Endothelial cell (in vitro differentiated cells): Measurements from ENCODE around the gene SCD5. TPM values are rescaled to one million over a fixed set of nuclear protein-coding genes. Genes with fewer than 3 reads are reported as not detected.

Experiments
- DNase-seq: peaks from one replicate; pipeline ENCODE4 v3.0.0; 2021; ENCODE audit warnings: low spot score
- H3K27ac Mint-ChIP-seq: one replicate; pipeline ENCODE4 v1.8.0; 2021; ENCODE audit warnings: mixed read lengths, inconsistent platforms; ENCODE audit not compliant: unreplicated experiment
- H3K27me3 Mint-ChIP-seq: one replicate; pipeline ENCODE4 v1.8.0; 2021; ENCODE audit warnings: mild to moderate bottlenecking, moderate library complexity, mixed read lengths, inconsistent platforms; ENCODE audit not compliant: unreplicated experiment
- H3K36me3 Mint-ChIP-seq: one replicate; pipeline ENCODE4 v1.8.0; 2021; ENCODE audit warnings: mild to moderate bottlenecking, low read depth, mixed read lengths, inconsistent platforms; ENCODE audit not compliant: unreplicated experiment
- H3K4me1 Mint-ChIP-seq: one replicate; pipeline ENCODE4 v1.8.0; 2021; ENCODE audit warnings: mild to moderate bottlenecking, mixed read lengths, inconsistent platforms; ENCODE audit not compliant: unreplicated experiment
- H3K4me3 Mint-ChIP-seq: one replicate; pipeline ENCODE4 v1.8.0; 2021; ENCODE audit warnings: mild to moderate bottlenecking, mixed read lengths, inconsistent platforms; ENCODE audit not compliant: unreplicated experiment
- H3K9me3 Mint-ChIP-seq: one replicate; pipeline ENCODE4 v1.8.0; 2021; ENCODE audit warnings: mixed read lengths, inconsistent platforms; ENCODE audit not compliant: unreplicated experiment
- total RNA-seq: library from RNA; stranded (reverse); fragmentation: NEBNext Ultra II Directional; extraction: Animal tissue kit (Norgen Biotek cat#: 25700); gene quantifications from one replicate; pipeline ENCODE4 v1.2.1, GENCODE V29; 2021; ENCODE audit not compliant: unreplicated experiment
- TF ChIP-seq, protein P1 (sequence below): fragments of 200-600 bp; sonication (generic); IDR thresholded peaks from one replicate; pipeline ENCODE4 v1.5.0; 2021; ENCODE audit warnings: antibody characterized with exemption; ENCODE audit not compliant: unreplicated experiment

SCD5 gene
- total RNA-seq, 1 donor from 2014 or later: 0.38 TPM

DNA sequence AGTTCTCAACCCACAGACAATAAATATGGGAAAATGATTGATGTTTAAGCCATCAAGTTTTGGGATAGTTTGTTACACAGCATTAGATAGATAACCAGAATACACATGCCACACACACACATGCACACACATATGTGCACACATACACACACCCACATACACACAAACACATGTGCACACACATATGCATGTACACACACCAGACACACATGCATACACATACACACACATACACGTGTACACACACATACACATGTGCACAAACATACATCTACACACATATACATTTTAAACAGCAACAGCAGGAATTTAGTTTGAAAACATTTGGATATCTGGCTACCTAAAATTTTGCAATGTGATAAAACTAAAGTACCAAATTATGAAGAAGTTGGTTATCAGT lies 194.1 kb downstream of the SCD5 start:
- no peak overlapping the region for H3K4me3 Mint-ChIP-seq
- DNase-seq: no peak
- H3K27me3 Mint-ChIP-seq: peaks cover 5% of the 10 kb centered on the region
- H3K27ac Mint-ChIP-seq: no peak overlapping the region
- H3K9me3 Mint-ChIP-seq: no peaks in the 10 kb centered on the region
- no peaks in the 10 kb centered on the region for H3K36me3 Mint-ChIP-seq
- H3K4me1 Mint-ChIP-seq: peaks cover 4% of the 10 kb centered on the region
- TF ChIP-seq, protein P1, sequence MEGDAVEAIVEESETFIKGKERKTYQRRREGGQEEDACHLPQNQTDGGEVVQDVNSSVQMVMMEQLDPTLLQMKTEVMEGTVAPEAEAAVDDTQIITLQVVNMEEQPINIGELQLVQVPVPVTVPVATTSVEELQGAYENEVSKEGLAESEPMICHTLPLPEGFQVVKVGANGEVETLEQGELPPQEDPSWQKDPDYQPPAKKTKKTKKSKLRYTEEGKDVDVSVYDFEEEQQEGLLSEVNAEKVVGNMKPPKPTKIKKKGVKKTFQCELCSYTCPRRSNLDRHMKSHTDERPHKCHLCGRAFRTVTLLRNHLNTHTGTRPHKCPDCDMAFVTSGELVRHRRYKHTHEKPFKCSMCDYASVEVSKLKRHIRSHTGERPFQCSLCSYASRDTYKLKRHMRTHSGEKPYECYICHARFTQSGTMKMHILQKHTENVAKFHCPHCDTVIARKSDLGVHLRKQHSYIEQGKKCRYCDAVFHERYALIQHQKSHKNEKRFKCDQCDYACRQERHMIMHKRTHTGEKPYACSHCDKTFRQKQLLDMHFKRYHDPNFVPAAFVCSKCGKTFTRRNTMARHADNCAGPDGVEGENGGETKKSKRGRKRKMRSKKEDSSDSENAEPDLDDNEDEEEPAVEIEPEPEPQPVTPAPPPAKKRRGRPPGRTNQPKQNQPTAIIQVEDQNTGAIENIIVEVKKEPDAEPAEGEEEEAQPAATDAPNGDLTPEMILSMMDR: no peak

DNA sequence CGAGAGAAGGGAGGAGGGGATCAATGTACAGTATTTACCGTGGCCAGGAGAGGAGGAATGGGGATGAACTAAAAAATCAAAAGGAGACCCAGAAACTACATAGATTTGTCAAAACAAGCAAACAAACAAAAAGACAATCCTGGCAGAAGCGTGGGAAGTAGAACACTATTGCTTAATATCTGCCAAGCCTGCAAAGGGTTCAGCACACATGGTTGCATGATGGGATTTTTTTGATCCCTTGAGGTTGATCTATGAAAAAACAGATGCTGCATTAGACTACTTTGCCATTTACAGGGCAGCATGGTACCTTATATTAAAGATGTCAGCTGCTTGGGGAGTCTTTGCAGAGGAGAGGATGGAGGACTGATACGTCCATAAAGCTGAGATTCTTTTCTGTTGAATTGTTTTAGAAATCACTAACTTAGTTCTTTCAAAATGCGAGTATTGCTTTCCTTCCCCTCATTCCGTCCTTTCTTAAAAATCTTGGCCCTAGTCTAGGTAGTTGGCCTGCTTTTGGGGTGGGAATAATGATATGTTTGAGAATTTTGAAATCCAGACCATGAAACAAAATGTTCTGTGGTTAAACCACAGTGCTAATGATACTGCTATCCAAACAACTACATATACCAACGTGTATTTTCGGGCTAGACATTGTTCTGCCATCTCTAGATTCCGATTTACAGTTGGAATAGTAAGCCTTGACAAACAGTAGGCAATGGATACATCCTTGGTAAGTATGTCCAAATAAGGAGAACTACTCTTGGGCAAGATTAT lies 197.2 kb downstream of the SCD5 start:
- H3K36me3 Mint-ChIP-seq: no peaks in the 10 kb centered on the region
- TF ChIP-seq, protein P1: no peak
- peaks cover 5% of the 10 kb centered on the region for H3K27me3 Mint-ChIP-seq
- no peak for DNase-seq
- no peak overlapping the region for H3K27ac Mint-ChIP-seq
- no peaks in the 10 kb centered on the region for H3K9me3 Mint-ChIP-seq
- peaks cover 10% of the 10 kb centered on the region for H3K4me1 Mint-ChIP-seq
- H3K4me3 Mint-ChIP-seq: no peak overlapping the region

DNA sequence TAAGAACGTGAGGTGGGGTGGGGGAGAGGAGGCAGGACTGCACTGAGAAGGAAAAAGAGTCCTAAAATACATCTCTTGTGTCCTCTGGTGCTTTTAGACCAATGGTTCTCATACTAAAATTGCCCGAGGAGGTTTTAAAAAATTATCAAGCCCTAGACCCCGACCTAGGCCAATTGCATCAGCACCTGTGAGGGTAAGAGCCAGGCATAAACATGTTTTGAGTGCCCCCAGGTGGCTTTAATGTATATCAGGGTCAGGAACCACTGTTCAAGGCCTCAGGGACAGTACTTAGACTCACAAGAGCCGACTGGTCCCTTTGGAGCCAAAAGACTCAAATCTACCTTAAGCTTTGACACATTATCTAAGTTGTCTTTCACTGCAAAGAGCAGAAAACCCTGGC lies 199.3 kb downstream of the SCD5 start:
- Mint-ChIP-seq H3K9me3 (no peaks in the 10 kb centered on the region), H3K27ac (no peak overlapping the region), H3K27me3 (peaks cover 2% of the 10 kb centered on the region), H3K36me3 (no peaks in the 10 kb centered on the region), H3K4me3 (no peak overlapping the region), H3K4me1 (peaks cover 10% of the 10 kb centered on the region)
- no peak for DNase-seq
- TF ChIP-seq, protein P1: no peak

DNA sequence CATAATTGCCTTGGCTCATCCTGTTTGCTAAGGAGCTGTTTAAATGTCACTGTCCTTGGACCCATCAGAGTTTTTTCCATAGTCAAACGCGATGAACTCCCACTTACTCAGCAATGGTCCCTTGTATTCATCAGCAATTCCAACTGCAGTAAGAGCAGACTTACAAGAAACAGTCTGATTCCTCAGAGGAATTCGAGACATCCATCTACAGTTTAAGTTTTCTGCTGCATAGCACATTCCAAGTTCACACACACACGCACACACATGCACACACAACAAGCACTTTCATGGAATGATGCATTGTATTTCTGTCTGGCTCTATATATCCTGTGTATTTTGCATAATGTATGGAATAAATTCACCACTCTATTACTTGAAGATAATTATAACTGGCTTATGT lies 204.1 kb downstream of the SCD5 start:
- no peaks in the 10 kb centered on the region for H3K9me3 Mint-ChIP-seq
- TF ChIP-seq, protein P1: no peak
- H3K36me3 Mint-ChIP-seq: no peaks in the 10 kb centered on the region
- peaks cover 6% of the 10 kb centered on the region for H3K4me1 Mint-ChIP-seq
- no peak overlapping the region for H3K27ac Mint-ChIP-seq
- DNase-seq: no peak
- no peak overlapping the region for H3K4me3 Mint-ChIP-seq
- H3K27me3 Mint-ChIP-seq: peaks cover 2% of the 10 kb centered on the region

DNA sequence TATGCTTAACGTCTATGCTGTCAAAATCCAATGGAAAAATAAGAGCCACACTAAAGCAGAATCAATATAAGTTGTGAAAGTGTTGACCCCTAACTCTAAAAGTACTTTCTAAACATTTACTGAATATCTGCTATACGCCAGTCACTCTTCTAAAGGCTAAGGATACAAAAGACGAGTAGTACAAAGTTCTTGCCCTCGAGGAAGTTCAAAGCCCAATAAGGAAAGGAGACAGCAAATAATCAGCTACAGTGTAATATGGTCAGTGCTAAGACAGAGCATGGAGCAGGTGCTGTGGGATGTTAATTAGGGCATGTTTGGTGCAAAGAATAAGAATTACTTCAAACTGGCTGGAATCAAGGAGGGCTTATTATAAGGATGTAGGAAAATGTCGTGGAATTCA lies 205.2 kb downstream of the SCD5 start:
- TF ChIP-seq, protein P1: no peak
- Mint-ChIP-seq H3K4me1 (peaks cover 5% of the 10 kb centered on the region), H3K27ac (no peak overlapping the region), H3K27me3 (peaks cover 2% of the 10 kb centered on the region), H3K4me3 (no peak overlapping the region), H3K9me3 (no peaks in the 10 kb centered on the region), H3K36me3 (no peaks in the 10 kb centered on the region)
- DNase-seq: no peak
